ENCODE results near the gene CD53.
"Not testable (repeated sequence)": the region's sequence is repeated elsewhere in the genome, so short reads cannot be mapped to it uniquely, and the experiment has no call there.

CD53 gene

DNA sequence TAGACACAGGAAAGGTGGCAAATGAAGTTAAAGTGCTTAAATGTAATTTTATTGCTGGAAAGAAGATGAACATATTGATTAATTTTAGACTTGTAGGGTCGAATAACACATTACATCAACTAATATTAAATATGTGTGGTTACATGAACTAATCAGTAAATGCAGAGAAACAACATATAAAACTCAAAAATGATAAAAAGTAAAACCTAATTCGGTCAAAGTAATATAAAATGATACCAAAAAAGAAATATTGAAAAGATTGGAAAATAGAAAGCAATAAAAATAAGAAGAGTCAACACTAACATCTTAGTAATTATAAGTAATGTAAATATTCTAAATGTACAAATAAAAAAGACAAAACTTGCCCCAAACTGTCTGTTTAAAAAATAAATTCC, 43.3 kb downstream of the CD53 start:
- no peak overlapping the region for H3K4me3 ChIP-seq (ENCODE audit: extremely low read depth, insufficient read depth, low read length, poor library complexity, severe bottlenecking)
- no peak overlapping the region for H3K27ac ChIP-seq (ENCODE audit: low read depth, low read length, severe bottlenecking)
- no peaks in the 10 kb centered on the region for H3K9me3 ChIP-seq (ENCODE audit: control insufficient read depth, low read length)
- peaks cover 4% of the 10 kb centered on the region for H3K4me1 ChIP-seq (ENCODE audit: control insufficient read depth, insufficient read depth, low read length, poor library complexity, severe bottlenecking)
- WGBS, 2 experiments (ENCODE audit: insufficient coverage in 2 of 2): no CpG with 5 or more reads among the region's 2 CpGs
- no peaks in the 10 kb centered on the region for H3K36me3 ChIP-seq (ENCODE audit: control insufficient read depth, insufficient read depth, low read length)

DNA sequence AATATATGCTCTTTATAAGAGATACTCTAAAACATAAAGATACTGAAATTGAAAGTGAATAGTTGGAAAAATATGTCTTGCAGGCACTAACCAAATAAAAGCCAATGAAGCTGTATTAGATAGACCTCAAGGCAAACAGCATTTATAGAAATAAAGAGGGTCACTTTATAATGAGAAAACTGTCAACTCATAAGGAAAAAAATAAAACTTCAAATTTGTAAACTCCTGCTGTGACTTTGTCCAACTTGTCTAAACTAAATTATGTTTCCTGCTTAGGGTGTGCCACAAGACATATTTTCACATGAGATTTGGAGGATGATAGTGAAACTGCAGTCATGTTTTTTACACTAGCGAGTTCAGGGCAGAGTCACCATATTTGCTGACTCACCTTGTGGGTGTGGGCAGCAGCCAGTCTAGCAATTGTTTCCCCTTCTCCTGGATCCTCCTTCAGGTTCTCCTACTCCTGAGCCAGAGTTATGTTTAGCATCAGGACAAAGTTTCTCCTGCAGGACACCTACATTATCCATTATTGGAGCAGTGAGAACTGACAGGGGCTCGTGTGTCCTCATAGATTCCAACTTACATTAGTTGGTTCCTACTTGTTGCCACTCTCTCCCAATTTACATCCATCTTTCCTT, 43.8 kb downstream of the CD53 start:
- WGBS, 2 experiments (ENCODE audit: insufficient coverage in 2 of 2): 76 to 92% methylated on average over 2 of the region's 2 CpGs

DNA sequence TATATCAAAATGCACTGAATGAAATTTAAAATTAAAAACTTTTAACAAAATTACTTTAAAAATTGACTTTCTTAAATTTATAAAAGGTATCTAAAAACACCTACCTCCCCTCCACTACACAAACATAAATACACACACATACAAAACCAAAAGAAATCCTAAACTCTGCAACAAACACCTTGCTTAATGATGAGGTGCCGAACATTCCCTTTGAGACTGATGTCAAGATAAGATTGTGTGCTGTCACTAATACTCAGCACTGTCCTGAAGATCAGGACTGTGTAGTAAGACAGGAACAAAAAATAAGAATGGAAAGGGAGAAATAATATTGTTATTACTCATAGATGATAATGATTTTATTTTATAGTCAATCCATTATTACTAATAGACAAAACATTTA, 45.1 kb downstream of the CD53 start:
- no peaks in the 10 kb centered on the region for H3K9me3 ChIP-seq (ENCODE audit: control insufficient read depth, low read length)
- 100% methylated on average over 1 of the region's 1 CpG; no CpG with 5 or more reads in 1 of the 2 experiments for WGBS, 2 experiments (ENCODE audit: insufficient coverage in 2 of 2)

More for the DNA sequence above, 43.8 kb downstream of the CD53 start:
- Histone ChIP-seq H3K9me3 (ENCODE audit: control insufficient read depth, low read length) (no peaks in the 10 kb centered on the region), H3K36me3 (ENCODE audit: control insufficient read depth, insufficient read depth, low read length) (no peaks in the 10 kb centered on the region), H3K27ac (ENCODE audit: low read depth, low read length, severe bottlenecking) (no peak overlapping the region), H3K4me1 (ENCODE audit: control insufficient read depth, insufficient read depth, low read length, poor library complexity, severe bottlenecking) (peaks cover 4% of the 10 kb centered on the region), H3K4me3 (ENCODE audit: extremely low read depth, insufficient read depth, low read length, poor library complexity, severe bottlenecking) (no peak overlapping the region)

DNA sequence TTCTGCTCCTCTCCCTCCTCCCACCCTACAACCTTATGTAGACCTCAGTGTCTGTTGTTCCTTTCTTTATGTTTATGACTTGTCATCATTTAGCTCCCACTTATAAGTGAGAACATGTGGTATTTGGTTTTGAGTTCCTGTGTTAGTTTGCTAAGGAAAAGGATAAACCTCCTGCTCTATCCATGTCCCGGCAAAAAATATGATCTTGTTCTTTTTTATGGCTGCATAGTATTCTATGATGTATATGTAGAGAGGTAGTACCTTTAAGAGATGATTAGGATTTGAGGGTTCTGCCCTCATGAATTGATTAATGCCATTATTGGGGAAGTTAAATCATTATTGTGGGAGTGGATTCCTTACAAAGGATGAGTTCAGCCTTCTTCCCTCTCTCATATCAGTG, 49.0 kb downstream of the CD53 start:
- Histone ChIP-seq H3K4me1 (ENCODE audit: control insufficient read depth, insufficient read depth, low read length, poor library complexity, severe bottlenecking) (peaks cover 3% of the 10 kb centered on the region), H3K4me3 (ENCODE audit: extremely low read depth, insufficient read depth, low read length, poor library complexity, severe bottlenecking) (no peak overlapping the region), H3K9me3 (ENCODE audit: control insufficient read depth, low read length) (no peaks in the 10 kb centered on the region), H3K27ac (ENCODE audit: low read depth, low read length, severe bottlenecking) (no peak overlapping the region), H3K36me3 (ENCODE audit: control insufficient read depth, insufficient read depth, low read length) (no peaks in the 10 kb centered on the region)
- WGBS, 2 experiments (ENCODE audit: insufficient coverage in 2 of 2): 75 to 100% methylated on average over 1 of the region's 1 CpG

More for the DNA sequence above, 45.1 kb downstream of the CD53 start:
- Histone ChIP-seq H3K4me1 (ENCODE audit: control insufficient read depth, insufficient read depth, low read length, poor library complexity, severe bottlenecking) (peaks cover 4% of the 10 kb centered on the region), H3K4me3 (ENCODE audit: extremely low read depth, insufficient read depth, low read length, poor library complexity, severe bottlenecking) (no peak overlapping the region), H3K36me3 (ENCODE audit: control insufficient read depth, insufficient read depth, low read length) (no peaks in the 10 kb centered on the region), H3K27ac (ENCODE audit: low read depth, low read length, severe bottlenecking) (no peak overlapping the region)

- Histone ChIP-seq H3K4me1 (ENCODE audit: control insufficient read depth, insufficient read depth, low read length, poor library complexity, severe bottlenecking) (no peaks in the 10 kb centered on the region), H3K9me3 (ENCODE audit: control insufficient read depth, low read length) (no peaks in the 10 kb centered on the region), H3K36me3 (ENCODE audit: control insufficient read depth, insufficient read depth, low read length) (no peaks in the 10 kb centered on the region), H3K27ac (ENCODE audit: low read depth, low read length, severe bottlenecking) (no peak overlapping the region), H3K4me3 (ENCODE audit: extremely low read depth, insufficient read depth, low read length, poor library complexity, severe bottlenecking) (no peak overlapping the region)
- WGBS, 2 experiments (ENCODE audit: insufficient coverage in 2 of 2): 29% methylated on average over 1 of the region's 2 CpGs; no CpG with 5 or more reads in 1 of the 2 experiments
Measured at GRCh38 chr1:110927484-110928075, 54.6 kb downstream of the CD53 start.

DNA sequence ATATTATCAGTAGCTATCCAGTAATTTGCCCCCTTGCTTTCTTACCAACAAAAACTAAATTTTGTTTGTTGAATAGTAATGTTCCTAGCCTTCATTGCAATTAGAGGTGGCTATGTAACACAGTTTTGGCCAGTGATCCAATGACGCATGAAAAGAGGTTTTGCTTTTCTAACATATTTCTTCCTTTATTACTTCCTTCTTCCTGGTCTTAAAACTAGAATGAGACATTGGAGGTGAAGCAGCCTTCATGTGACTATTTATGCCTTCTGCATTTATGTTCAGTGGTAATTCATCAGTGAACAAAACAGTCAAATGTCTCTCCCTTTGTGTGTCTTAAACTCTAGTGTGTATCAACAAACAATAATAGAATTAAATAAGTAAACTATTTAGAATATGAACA, 55.2 kb downstream of the CD53 start:
- H3K36me3 ChIP-seq (ENCODE audit: control insufficient read depth, insufficient read depth, low read length): no peaks in the 10 kb centered on the region
- no peak overlapping the region for H3K4me3 ChIP-seq (ENCODE audit: extremely low read depth, insufficient read depth, low read length, poor library complexity, severe bottlenecking)
- H3K4me1 ChIP-seq (ENCODE audit: control insufficient read depth, insufficient read depth, low read length, poor library complexity, severe bottlenecking): no peaks in the 10 kb centered on the region
- H3K9me3 ChIP-seq (ENCODE audit: control insufficient read depth, low read length): no peaks in the 10 kb centered on the region
- WGBS, 2 experiments (ENCODE audit: insufficient coverage in 2 of 2): no CpG with 5 or more reads among the region's 1 CpG
- no peak overlapping the region for H3K27ac ChIP-seq (ENCODE audit: low read depth, low read length, severe bottlenecking)

- H3K4me3 ChIP-seq (ENCODE audit: extremely low read depth, insufficient read depth, low read length, poor library complexity, severe bottlenecking): no peak overlapping the region
- no peaks in the 10 kb centered on the region for H3K36me3 ChIP-seq (ENCODE audit: control insufficient read depth, insufficient read depth, low read length)
- no peaks in the 10 kb centered on the region for H3K4me1 ChIP-seq (ENCODE audit: control insufficient read depth, insufficient read depth, low read length, poor library complexity, severe bottlenecking)
- H3K27ac ChIP-seq (ENCODE audit: low read depth, low read length, severe bottlenecking): no peak overlapping the region
- H3K9me3 ChIP-seq (ENCODE audit: control insufficient read depth, low read length): no peaks in the 10 kb centered on the region
- WGBS, 2 experiments (ENCODE audit: insufficient coverage in 2 of 2): 54% methylated on average over 2 of the region's 2 CpGs; no CpG with 5 or more reads in 1 of the 2 experiments
Measured at GRCh38 chr1:110928904-110929303, 56.0 kb downstream of the CD53 start.

- WGBS, 2 experiments (ENCODE audit: insufficient coverage in 2 of 2): 60% methylated on average over 1 of the region's 3 CpGs; no CpG with 5 or more reads in 1 of the 2 experiments
- H3K4me1 ChIP-seq (ENCODE audit: control insufficient read depth, insufficient read depth, low read length, poor library complexity, severe bottlenecking); H3K27ac ChIP-seq (ENCODE audit: low read depth, low read length, severe bottlenecking); H3K36me3 ChIP-seq (ENCODE audit: control insufficient read depth, insufficient read depth, low read length); H3K4me3 ChIP-seq (ENCODE audit: extremely low read depth, insufficient read depth, low read length, poor library complexity, severe bottlenecking); H3K9me3 ChIP-seq (ENCODE audit: control insufficient read depth, low read length): not testable (repeated sequence)
Measured at GRCh38 chr1:110931097-110931496, 58.1 kb downstream of the CD53 start.

DNA sequence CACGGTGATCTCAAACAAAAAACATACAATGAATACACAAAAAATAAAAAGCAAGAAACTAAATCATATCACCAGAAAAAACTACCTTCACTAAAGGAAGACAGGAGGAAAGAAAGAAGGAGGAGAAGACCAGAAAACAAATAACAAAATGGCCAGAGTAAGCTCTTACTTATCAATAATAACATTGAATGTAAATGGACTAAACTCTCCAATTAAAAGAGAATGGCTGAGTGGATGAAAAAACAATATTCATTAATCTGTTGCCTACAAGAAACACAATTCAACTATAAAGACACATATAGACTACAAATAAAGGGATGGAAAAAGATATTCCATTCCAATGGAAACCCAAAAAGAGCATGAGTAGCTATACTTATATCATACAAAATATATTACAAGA, 63.6 kb downstream of the CD53 start:
- H3K27ac ChIP-seq (ENCODE audit: low read depth, low read length, severe bottlenecking): no peak overlapping the region
- WGBS, 2 experiments (ENCODE audit: insufficient coverage in 2 of 2): no CpG with 5 or more reads among the region's 1 CpG
- no peaks in the 10 kb centered on the region for H3K9me3 ChIP-seq (ENCODE audit: control insufficient read depth, low read length)
- H3K4me1 ChIP-seq (ENCODE audit: control insufficient read depth, insufficient read depth, low read length, poor library complexity, severe bottlenecking): no peaks in the 10 kb centered on the region
- H3K4me3 ChIP-seq (ENCODE audit: extremely low read depth, insufficient read depth, low read length, poor library complexity, severe bottlenecking): no peak overlapping the region
- no peaks in the 10 kb centered on the region for H3K36me3 ChIP-seq (ENCODE audit: control insufficient read depth, insufficient read depth, low read length)

GRCh38 chr1:110944806-110945205, 71.9 kb downstream of the CD53 start:
- H3K4me1 ChIP-seq (ENCODE audit: control insufficient read depth, insufficient read depth, low read length, poor library complexity, severe bottlenecking): no peaks in the 10 kb centered on the region
- H3K4me3 ChIP-seq (ENCODE audit: extremely low read depth, insufficient read depth, low read length, poor library complexity, severe bottlenecking): no peak overlapping the region
- no peaks in the 10 kb centered on the region for H3K9me3 ChIP-seq (ENCODE audit: control insufficient read depth, low read length)
- peaks cover 25% of the 10 kb centered on the region for H3K36me3 ChIP-seq (ENCODE audit: control insufficient read depth, insufficient read depth, low read length)
- 33 to 78% methylated on average over 1 to 3 of the region's 3 CpGs for WGBS, 2 experiments (ENCODE audit: insufficient coverage in 2 of 2)
- H3K27ac ChIP-seq (ENCODE audit: low read depth, low read length, severe bottlenecking): no peak overlapping the region

DNA sequence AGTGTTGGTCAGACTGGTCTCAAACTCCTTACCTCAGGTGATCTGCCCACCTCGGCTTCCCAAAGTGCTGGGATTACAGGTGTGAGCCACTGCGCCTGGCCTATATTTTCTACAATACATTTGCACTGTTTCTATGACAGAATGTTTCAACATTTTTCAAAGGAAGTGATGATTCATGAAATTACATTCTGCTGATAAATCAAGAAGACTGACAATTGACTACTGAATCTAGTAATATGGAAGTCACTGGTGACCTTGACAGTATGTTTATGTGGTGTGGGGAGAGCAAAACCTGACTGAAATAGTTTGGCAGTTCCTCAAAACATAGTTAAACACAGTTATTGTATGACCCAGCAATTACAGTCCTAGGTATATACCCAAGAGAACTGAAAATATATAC, 72.7 kb downstream of the CD53 start:
- no peak overlapping the region for H3K27ac ChIP-seq (ENCODE audit: low read depth, low read length, severe bottlenecking)
- H3K4me1 ChIP-seq (ENCODE audit: control insufficient read depth, insufficient read depth, low read length, poor library complexity, severe bottlenecking): no peaks in the 10 kb centered on the region
- H3K4me3 ChIP-seq (ENCODE audit: extremely low read depth, insufficient read depth, low read length, poor library complexity, severe bottlenecking): no peak overlapping the region
- H3K36me3 ChIP-seq (ENCODE audit: control insufficient read depth, insufficient read depth, low read length): peaks cover 34% of the 10 kb centered on the region
- 100% methylated on average over 1 of the region's 2 CpGs; no CpG with 5 or more reads in 1 of the 2 experiments for WGBS, 2 experiments (ENCODE audit: insufficient coverage in 2 of 2)
- H3K9me3 ChIP-seq (ENCODE audit: control insufficient read depth, low read length): no peaks in the 10 kb centered on the region
